Nephron progenitor cell (in vitro differentiated cells): ENCODE measurements around the gene ZNF556.

ENCODE experiments used
- DNase-seq: peaks from one replicate; pipeline ENCODE4 v3.0.0; 2021
- H3K27ac Mint-ChIP-seq: 2 replicates; pipeline ENCODE4 v1.8.0; 2021; ENCODE audit warnings: mild to moderate bottlenecking, moderate library complexity, mixed read lengths
- H3K27me3 Mint-ChIP-seq: 2 replicates; pipeline ENCODE4 v1.8.0; 2021; ENCODE audit warnings: mild to moderate bottlenecking, low read depth, mixed read lengths; ENCODE audit not compliant: poor library complexity
- H3K36me3 Mint-ChIP-seq: 2 replicates; pipeline ENCODE4 v1.8.0; 2021; ENCODE audit warnings: low read depth, mixed read lengths
- H3K4me1 Mint-ChIP-seq: 2 replicates; pipeline ENCODE4 v1.8.0; 2021; ENCODE audit warnings: mixed read lengths
- H3K4me3 Mint-ChIP-seq: 2 replicates; pipeline ENCODE4 v1.8.0; 2021; ENCODE audit warnings: mild to moderate bottlenecking, moderate library complexity, mixed read lengths
- H3K9me3 Mint-ChIP-seq: 2 replicates; pipeline ENCODE4 v1.8.0; 2021; ENCODE audit warnings: mild to moderate bottlenecking, moderate library complexity, mixed read lengths
- TF ChIP-seq, protein P1 (sequence below): fragments of 200-600 bp; sonication (generic); IDR thresholded peaks from 2 replicates; pipeline ENCODE4 v1.5.0; 2021; ENCODE audit warnings: antibody characterized with exemption

Gene ZNF556

GRCh38 chr19:2840794-2841791 lies 26.0 kb upstream of the ZNF556 start, which contains the start of gene ZNF555:
ZNF555 (plus strand) TSS chr19:2841475; CDS start chr19:2841573, 98 bp downstream.
- H3K4me3 Mint-ChIP-seq, result peak within 1 kb of the TSS; percentile 88
- peaks cover 93% of the 10 kb centered on the region for H3K9me3 Mint-ChIP-seq
- H3K36me3 Mint-ChIP-seq, result peaks cover 81% of the 10 kb centered on the region
- peak; percentile 96 for DNase-seq
- no peak within 1 kb of the TSS for H3K27ac Mint-ChIP-seq
- peaks cover 8% of the 10 kb centered on the region for H3K4me1 Mint-ChIP-seq
- H3K27me3 Mint-ChIP-seq, result peaks cover 10% of the 10 kb centered on the region
- TF ChIP-seq, protein P1, sequence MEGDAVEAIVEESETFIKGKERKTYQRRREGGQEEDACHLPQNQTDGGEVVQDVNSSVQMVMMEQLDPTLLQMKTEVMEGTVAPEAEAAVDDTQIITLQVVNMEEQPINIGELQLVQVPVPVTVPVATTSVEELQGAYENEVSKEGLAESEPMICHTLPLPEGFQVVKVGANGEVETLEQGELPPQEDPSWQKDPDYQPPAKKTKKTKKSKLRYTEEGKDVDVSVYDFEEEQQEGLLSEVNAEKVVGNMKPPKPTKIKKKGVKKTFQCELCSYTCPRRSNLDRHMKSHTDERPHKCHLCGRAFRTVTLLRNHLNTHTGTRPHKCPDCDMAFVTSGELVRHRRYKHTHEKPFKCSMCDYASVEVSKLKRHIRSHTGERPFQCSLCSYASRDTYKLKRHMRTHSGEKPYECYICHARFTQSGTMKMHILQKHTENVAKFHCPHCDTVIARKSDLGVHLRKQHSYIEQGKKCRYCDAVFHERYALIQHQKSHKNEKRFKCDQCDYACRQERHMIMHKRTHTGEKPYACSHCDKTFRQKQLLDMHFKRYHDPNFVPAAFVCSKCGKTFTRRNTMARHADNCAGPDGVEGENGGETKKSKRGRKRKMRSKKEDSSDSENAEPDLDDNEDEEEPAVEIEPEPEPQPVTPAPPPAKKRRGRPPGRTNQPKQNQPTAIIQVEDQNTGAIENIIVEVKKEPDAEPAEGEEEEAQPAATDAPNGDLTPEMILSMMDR, result peak; percentile 36

GRCh38 chr19:2841855-2842574 lies 25.1 kb upstream of the ZNF556 start:
- TF ChIP-seq, protein P1, result no peak
- Mint-ChIP-seq H3K4me3 (peak overlapping the region; percentile 85), H3K9me3 (peaks cover 93% of the 10 kb centered on the region), H3K27ac (no peak overlapping the region), H3K27me3 (peaks cover 10% of the 10 kb centered on the region), H3K4me1 (peaks cover 8% of the 10 kb centered on the region), H3K36me3 (peaks cover 81% of the 10 kb centered on the region)
- no peak for DNase-seq

DNA sequence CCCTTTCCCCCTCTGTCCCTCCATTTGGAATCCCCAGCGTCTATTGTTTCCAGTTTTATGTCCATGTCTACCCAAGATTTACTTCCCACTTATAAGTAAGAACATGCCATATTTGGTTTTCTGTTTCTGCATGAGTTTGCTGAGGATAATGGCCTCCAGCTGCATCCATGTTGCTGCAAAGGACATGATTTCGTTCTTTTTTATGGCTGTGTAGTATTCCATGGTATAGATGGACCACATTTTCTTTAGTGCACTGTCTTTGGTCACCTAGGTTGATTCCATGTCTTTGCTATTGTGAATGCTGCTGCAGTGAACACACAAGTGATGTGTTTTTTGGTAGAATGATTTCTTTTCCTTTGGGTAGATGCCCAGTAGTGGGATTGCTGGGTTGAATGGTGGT lies 22.0 kb upstream of the ZNF556 start:
- peaks cover 87% of the 10 kb centered on the region for H3K36me3 Mint-ChIP-seq
- TF ChIP-seq, protein P1, result no peak
- no peak overlapping the region for H3K4me3 Mint-ChIP-seq
- H3K27me3 Mint-ChIP-seq, result peaks cover 10% of the 10 kb centered on the region
- H3K4me1 Mint-ChIP-seq, result peaks cover 8% of the 10 kb centered on the region
- H3K27ac Mint-ChIP-seq, result no peak overlapping the region
- no peak for DNase-seq
- peaks cover 94% of the 10 kb centered on the region for H3K9me3 Mint-ChIP-seq

DNA sequence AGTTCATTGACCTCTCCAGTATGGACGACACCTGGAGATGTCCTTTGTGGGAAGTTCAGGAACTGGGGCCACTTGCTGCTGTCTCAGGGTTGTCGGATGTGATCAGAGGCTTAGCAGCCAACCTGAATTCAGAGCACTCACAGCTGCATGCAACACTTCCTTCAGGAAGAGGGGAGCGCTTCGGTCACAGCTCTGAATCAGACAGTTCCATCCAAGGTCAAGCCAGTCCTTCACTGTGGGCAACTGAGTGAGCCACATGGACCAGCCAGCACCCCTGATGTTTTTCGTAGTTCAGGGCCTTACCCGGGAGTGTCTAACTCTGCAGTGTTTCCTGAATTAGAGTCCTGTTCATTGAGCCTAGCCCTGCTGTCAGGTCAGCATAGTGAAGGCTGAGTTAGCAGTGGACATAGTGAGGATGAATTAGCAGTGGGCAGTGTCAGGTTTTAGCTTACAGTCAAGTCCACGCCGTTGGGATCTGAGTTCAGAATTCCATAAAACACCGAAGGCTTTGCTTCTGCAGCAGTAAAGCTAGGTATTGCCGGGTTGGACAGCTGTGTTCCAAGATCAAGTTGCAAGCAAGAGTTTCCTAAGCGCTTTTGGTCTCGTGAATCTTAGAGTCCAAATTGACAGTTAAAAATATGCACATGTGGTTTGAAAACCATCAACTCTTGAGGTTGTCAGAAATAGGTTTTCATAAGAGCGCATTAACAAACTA lies 20.8 kb upstream of the ZNF556 start:
- H3K27ac Mint-ChIP-seq, result no peak overlapping the region
- DNase-seq, result no peak
- peaks cover 8% of the 10 kb centered on the region for H3K4me1 Mint-ChIP-seq
- H3K4me3 Mint-ChIP-seq, result no peak overlapping the region
- H3K9me3 Mint-ChIP-seq, result peaks cover 94% of the 10 kb centered on the region
- H3K27me3 Mint-ChIP-seq, result peaks cover 13% of the 10 kb centered on the region
- TF ChIP-seq, protein P1, result no peak
- H3K36me3 Mint-ChIP-seq, result peaks cover 94% of the 10 kb centered on the region

- H3K4me3 Mint-ChIP-seq, result no peak overlapping the region
- H3K36me3 Mint-ChIP-seq, result peaks cover 99% of the 10 kb centered on the region
- peaks cover 11% of the 10 kb centered on the region for H3K27me3 Mint-ChIP-seq
- TF ChIP-seq, protein P1, result no peak
- peaks cover 100% of the 10 kb centered on the region for H3K9me3 Mint-ChIP-seq
- no peak overlapping the region for H3K27ac Mint-ChIP-seq
- no peak for DNase-seq
- peaks cover 1% of the 10 kb centered on the region for H3K4me1 Mint-ChIP-seq
Measured at GRCh38 chr19:2847507-2847906, 19.6 kb upstream of the ZNF556 start.
